NCI-H1105 (cell line): ENCODE results near the gene SUSD1.
"Not testable (repeated sequence)": the region's sequence is repeated elsewhere in the genome, so short reads cannot be mapped to it uniquely, and the experiment has no call there.

Experiments
- DNase-seq: peaks from one replicate; lab custom pipeline; 2025; lab: John Stamatoyannopoulos, UW

Gene SUSD1

DNA sequence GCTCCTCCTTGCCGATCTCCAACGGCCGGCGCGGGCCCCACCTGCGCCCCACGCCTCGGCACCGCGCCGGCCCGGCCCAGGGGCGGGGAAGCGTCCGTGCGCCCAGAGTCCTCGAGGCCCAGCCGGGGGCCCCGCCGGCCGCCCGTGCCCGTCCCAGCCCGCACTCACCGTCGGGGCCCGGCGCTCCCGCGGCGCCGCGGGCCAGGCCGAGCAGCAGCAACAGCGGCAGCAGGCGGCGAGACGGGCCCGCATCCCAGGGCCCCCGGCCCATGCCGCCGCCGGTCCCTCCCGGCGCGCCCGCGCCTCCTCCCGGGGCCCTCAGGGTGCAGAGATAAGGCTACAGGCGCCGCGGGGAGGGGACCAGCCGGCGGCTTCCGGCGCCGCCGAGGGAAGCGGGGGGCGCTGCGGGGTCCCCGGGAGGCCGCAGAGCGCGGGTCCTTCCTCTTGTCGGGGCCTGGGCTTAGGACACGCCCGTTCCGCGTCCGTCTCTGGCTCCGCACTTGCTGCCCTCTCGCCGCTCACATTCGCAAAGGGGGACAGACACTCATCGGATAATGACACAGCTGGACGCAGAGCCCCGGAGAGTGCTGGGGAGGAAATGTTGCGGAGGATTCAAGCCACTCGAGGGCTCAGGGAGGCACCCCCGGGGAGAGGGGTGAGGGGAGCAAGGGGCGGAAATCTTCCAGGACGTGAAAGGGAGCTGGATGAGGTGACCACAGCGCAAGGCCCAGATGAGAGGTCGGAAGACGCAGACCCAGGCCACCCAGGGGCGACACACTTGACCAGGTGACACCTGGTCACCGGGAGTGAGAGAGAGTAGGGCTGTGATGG lies at the start of gene SUSD1:
Gene SUSD1 (minus strand): TSS at position 333 of the 831 bp plus-strand sequence. CDS start 62 bp downstream, at position 271.
- peak; percentile 36 for DNase-seq

DNA sequence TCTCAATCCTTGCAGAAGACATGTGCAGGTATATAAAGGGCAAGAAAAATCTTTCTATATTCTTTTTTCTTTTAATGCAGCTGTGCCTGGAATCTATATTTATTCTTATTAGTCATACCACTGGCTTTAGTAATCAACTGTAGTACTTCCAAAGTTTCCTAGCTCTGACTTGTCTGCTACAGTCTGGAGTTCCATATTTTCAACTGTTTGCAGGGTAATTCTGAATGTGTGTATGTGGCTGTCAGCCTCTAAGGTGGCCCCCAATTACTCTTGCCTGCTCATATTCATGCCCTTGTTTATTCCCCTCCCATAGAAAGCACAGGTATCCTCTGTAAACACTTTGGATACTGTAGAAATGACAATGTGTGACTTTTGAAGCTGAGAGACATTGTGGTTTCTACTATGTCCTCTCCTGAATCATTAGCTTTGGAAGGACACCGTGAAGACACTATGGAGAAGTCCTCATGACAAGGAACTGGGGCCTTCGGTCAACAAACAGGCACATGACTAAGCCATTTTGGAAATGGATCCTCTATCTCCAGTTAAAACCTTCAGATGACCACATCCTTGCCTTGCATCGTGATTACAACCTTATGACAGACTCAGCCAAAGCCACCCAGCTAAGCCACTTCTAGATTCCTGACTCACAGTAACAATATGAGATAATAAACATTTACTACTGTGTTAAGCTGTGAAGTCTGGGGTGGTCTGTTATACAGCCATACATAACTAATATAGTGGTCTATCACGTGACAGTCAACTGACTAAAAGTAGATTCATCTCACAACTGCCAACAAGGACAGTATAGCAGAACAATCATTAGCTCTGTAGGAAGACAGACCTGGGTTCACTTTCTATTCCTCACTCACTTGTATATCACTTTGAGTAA lies 49.5 kb upstream of the SUSD1 start:
- DNase-seq: no peak

DNA sequence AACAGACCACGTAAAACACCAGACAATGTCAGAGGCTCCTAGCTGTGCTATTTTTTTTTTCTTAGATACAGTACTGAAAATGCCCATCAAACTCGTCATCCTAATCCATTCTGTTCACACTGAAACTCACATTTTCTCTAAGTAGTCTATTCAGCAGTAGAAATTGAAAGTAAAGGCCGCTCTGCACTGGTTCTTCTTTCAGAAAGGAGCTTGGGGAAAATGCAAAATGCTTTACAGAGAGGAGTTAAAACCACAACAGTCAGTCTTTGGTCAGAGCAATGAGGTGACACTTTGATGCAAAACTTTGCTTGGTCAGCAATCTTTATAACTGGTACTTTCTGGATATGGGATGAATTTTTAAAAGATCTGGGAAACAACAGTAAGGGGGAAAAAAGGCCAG lies 43.8 kb upstream of the SUSD1 start:
- DNase-seq: no peak

DNA sequence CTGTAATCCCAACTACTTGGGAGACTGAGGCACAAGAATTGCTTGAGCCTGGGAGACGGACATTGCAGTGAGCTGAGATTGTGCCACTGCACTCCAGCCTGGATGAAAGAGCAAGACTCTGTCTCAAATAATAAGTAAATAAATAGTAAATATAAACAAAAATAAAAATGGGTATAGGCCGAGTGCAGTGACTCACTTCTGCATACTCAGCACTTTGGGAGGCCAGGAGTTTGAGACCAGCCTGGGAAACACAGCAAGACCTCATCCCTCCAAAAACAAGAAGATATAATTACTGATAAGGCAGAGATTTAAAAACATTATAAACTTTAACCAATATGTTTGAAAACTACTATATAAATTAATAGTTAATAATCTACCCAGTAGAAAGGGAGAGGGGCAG lies 37.8 kb upstream of the SUSD1 start:
- no peak for DNase-seq

DNA sequence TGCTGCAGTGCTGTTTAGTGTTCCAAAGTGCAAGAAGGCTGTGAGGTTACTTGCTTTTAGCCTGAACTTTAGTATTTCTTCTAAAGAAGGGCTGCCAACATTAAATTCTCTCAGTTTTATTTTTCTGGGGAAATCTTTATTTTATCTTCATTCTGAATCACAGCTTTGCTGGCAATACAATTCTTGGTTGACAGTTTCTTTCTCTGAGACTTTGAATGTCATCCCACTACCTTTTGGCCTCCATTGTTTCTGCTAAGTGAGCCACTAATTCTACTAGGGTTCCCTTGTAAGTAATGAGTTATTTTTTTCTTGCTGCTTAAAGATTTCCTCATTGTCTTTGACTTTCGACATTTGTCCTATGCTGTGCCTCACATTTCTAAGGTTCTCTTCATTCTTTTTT lies 32.4 kb upstream of the SUSD1 start:
- DNase-seq: no peak

DNA sequence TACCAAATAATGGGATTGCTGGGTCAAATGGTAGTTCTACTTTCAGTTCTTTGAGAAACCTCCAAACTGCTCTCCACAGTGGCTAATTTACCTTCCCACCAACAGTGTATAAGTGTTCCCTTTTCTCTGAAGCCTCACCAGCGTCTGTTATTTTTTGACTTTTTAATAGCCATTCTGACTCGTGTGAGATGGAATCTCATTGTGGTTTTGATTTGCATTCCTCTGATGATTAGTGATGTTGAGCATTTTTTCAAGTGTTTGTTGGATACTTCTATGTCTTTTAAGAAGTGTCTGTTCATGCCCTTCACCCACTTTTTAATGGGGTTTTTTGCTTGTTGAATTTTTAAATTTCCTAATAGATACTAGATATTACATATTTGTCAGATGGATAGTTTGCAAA lies 28.4 kb upstream of the SUSD1 start:
- no peak for DNase-seq

DNA sequence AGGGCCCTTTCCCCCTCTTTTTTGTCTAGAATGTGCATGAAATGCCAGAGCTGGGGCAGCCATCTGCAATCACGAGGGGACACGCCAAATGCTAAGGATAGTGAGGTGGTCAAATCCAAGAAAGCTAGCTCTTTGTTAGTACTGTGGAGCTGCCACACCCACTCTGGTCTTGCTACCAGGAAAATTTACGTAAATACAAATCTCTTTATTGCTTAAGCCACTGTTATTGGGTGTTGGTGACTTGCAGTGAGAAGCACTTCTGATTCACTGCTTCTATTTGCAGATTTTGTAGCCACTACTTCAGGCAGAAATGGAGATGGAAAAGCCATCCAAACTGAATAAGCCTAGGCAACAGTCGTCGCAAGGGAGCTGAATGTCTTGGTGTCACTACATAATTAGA lies 25.6 kb upstream of the SUSD1 start:
- no peak for DNase-seq

DNA sequence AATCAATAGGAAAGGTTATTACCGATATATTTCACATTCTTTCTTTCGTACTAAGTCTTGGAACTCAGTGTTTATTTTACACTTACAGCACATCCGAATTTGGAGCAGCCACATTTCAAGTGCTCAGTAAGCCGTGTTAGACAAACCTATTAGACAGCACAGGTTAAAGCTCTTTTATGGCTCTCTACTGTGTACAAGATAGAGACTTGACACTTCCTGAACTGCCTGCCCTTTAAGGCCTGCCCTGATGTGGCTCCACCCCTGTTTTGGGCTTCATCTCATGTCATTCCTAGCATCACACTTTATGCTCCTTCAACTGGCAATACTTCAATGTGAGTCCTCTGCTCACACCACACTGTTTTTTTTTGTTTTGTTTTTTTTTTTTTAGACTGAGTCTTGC lies 23.5 kb upstream of the SUSD1 start:
- no peak for DNase-seq

DNA sequence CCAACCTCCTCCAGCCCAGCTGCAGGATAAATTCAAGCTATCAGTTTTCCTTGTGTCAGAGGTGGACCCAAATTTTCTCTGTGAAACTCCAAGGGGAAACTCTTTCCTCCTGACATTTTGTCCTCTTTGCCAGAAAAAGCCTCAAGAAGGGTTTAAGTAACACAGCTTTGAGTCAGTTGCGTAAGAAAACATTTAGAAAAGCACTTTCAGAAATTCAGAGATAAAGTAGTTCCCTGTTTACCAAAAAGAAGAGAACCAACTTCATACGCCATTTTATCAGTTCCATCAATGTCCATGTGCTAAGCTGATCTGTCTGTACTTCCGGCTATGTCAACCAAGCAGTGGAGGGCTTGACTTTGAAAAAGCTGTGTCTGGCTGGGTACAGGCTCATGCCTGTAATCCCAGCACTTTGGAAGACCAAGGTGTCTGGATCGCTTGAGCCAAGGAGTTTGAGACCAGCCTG lies 19.9 kb upstream of the SUSD1 start:
- no peak for DNase-seq

DNA sequence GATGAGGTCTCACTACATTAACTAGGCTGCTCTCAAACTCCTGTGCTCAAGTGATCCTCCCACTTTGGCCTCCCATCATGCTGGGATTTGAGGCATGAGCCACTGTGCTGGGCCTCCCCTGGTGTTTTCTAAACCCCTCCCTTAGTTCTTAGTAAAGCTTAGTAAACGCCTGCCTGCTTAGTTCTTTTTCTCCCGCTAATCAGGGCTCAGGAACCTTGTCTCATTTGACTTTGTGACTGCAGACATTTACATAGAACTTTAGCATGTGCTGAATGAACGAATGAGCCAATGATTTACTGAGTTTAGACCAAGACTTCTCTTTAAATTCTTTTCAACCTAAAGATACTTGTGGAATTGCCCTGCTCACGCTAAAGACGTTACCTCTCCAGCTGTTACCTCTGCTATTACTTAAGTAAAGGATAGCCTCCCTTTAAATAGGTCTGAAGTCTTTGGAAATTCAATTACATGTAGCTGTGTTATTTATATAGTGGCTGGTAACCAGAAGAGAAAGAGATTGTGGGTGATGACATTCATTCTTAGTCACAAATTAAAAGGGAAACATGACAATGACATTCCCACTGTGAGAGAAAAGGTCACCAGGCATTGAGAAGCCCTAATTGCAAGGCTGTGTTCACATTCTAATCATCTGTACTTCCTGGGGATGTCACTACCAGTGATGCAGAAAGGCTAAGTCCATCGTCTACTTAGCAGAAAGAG lies 18.6 kb upstream of the SUSD1 start:
- no peak for DNase-seq

DNA sequence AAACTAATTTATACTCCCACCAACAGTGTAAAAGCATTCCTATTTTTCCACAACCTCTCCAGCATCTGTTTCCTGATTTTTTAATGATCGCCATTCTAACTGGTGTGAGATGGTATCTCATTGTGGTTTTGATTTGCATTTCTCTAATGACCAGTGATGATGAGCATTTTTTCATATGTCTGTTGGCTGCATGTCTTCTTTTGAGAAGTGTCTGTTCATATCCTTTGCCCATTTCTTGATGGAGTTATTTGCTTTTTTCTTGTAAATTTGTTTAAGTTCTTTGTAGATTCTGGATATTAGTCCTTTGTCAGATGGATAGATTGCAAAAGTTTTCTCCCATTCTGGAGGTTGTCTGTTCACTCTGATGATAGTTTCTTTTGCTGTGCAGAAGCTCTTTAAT lies 15.2 kb upstream of the SUSD1 start:
- DNase-seq: not testable (repeated sequence)

DNA sequence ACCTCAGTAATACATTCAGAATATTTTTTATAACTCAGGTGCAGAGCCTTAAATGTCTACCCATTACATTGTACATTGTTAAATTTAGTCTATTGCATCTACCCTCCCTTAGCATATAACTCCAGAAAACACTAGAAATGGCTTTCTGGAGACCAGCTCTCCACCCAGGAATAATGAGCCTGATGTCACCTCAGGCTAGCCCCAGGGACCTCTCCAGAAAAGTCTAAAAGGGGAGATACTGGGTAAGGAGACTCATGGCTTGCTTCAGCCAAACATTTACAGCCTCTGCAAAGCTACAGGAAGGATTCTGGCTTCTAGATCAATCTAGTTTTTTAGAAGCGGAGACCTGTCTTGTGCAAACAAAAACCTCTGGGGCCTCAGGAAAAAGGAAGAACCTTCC lies 13.8 kb upstream of the SUSD1 start:
- no peak for DNase-seq

DNA sequence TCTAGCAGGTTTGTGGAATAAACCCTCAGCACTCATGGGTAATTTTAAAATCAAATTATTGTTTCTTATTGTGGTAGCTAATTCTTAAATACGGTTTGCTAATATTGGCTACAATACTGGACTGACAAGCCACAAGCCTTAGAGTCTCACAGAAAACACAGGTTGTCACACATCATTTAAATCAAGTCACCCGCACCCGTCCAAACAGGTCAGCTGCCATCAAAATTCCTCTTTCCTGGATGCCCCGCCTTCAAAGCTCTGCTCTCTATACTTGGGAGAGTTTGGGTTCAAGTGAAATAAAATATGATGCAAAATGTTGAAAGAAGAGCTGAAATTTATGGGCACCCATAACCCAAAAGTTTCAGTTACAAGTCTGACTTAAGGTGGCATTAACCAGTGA lies 12.3 kb upstream of the SUSD1 start:
- no peak for DNase-seq

DNA sequence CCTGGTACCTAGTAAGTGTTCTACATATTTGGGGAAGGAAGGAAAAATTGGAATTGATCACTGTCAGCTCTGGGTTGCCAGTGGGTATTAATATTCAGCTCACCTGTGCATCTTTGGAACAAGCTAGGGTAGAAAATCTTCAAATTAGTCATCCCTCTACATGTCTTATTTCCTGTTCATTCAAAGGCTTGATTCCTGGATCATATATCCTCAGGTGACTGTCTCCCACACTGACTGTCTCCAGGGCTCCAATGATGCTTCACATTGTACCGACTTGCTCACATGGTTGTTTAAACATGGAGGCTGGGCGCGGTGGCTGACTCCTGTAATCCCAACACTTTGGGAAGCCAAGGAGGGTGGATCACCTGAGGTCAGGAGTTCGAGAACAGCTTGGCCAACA lies 11.6 kb upstream of the SUSD1 start:
- no peak for DNase-seq

DNA sequence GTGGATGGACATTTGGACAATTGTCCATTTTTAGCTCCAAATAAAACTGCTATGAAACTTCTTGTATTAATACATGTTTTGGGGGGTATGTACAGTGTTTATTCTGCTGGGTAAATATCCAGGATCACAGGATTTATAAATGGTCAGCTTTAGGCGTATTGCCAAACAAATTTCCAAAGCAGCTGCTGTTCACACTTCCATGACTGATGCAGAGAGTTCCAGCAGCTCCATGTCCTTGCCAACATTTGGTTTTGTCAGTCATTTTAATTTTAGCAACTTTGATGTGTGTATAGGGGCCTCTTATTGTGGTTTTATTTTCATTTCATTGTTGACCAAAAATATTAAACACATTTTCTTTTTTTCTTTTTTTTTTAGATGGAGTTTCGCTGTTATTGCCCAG lies 9.8 kb upstream of the SUSD1 start:
- no peak for DNase-seq

DNA sequence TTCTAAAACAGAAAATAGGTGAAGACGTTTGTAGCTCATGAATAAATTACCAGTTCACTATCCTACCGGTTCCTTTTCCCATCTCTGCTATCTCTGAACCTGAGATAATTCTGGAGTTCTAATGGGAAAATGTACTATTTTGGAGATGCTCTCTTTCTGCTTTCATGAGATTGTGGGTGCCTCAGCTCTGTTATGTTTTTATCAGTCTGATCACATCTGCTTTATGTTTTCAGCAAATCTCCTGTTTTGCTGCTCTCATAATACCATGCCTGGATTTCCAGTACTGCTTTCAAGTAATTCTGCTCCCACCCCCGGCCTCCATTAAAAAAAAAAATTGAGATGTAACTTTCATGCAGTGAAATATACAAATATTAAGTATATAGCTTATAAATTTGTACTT lies 9.1 kb upstream of the SUSD1 start:
- DNase-seq: no peak

DNA sequence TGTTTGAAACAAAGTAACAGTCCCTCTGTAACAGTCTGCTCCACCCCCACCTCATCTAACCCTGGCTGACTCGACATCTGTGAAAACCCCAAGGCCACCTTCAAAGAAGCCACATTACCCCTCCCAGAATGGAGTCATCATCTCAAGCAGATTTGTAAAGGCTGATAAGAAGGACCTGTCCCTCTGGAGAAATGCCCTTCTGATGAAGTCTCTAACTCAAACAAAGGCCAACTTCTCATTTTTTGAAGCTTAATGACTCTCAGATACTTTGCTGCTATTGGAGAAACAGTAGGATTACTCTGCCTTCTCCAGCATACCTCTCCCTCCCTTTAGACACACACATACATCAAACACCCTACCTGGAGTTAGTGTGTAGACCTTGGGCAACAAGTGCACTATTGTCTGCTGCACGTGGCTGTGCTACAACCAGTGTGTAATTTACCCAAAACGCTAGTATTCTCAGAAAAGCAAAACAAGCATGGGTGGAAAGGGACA lies 5.3 kb upstream of the SUSD1 start:
- DNase-seq: no peak

DNA sequence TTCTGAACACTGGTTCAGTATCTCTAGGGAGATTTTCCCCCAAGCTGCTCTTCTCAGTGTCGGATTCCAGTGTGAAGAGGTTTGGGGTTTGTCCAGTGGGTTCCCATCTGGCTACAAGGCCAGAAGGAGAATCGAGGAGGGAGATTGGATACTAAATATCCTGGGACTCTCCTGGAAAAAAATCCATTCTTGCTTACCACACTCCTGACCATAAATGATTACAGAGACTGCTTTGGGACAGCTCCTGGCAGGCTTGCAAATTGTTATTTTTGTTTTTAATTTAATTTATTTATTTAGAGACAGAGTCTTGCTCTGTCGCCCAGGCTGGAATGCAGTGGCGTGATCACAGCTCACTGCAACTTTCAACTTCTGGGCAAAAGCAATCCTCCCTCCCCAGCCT lies 4.7 kb upstream of the SUSD1 start:
- DNase-seq: no peak

DNA sequence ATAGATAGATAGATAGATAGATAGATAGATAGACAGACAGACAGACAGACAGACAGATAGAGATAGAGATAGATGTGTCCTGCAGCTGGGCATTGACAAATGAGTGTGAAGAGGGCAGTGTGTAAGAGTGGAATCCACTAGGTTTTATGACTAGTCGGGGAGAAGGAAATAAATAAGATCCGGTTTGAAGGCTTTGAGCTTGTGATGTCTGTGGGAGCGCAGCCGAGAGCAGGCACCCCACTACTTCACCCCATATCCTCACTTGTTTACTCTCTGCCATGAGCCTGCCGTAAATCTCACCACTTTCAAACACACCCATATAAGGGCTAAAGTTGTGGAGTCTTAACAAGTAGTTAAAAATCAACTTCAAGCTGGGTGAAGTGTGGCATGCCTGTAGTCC lies 1.4 kb upstream of the SUSD1 start:
- no peak for DNase-seq

DNA sequence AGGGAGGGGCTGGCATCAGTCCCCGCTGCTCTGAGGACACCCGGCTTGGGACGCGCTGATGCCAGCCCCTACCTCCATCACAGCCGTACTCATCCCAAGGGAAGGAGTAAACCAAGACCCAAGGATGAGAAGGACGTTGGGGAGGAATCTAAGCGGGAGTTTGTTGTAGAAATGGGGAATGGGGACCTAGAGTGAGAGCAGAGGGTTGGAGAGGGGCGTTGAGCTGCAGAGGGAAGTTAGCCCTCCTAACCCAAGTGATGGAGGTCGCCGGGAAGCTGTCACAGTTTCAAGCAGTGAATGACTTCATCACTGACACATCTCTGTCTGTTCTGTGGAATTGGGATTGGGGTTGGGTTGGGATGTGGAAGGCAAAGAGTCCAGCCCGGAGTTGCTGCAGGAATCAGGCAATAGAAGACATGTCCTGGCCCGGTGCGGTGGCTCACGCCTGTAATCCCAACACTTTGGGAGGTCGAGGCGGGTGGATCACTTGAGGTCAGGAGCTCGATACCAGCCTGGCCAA lies 759 bp upstream of the SUSD1 start:
- DNase-seq: no peak

DNA sequence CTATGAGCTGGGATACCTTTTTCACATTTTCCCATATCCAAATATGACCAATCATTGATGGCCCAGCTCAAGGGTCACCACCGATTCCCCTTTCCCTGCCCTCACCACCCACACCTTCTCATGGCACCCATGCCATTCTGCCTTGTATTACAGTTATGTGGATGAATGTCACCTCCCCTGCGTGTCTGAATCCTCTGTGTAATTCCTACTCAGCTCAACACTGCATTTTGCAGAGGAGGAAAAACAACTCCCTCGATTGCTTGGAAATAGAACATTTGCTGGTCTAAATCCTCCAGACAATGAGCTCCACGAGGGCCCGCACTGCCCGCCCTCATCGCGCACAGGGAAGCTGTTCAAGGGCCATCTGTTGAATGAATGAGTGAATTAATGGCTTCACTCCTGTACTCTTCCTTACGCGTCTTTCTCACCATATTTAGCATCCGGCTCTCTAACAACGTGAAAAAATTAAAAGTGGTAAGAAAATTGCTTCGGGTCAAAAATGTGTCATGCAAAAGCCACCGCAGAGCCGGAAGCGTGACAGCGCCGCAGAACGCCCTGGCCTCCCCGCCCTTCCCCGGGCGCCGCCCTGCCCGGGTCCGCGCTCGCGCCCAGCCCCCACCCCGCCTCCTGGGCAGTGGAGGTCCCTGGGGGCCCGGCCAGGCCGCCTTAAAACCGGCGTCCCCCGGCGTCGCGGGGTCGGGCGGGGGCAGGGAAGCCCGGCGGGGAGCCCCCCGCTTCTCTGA lies 704 bp downstream of the SUSD1 start:
- DNase-seq: peak; percentile 39
